GM10248 (cell line): ENCODE results near the gene SESN1.

Experiments
- CTCF ChIA-PET: fragments of 300-600 bp; sonication (Branson Sonifier 250); formaldehyde crosslinking; extraction: SDS; loops from one replicate; lab custom pipeline; 2021; ENCODE audit warnings: antibody characterized with exemption; lab: Yijun Ruan, JAX
- POLR2A ChIA-PET: fragments of 350-650 bp; sonication (Branson Sonifier 250); formaldehyde crosslinking; extraction: SDS; loops from one replicate; lab custom pipeline; 2020; ENCODE audit warnings: antibody characterized with exemption; lab: Yijun Ruan, JAX
- DNase-seq: peaks from one replicate; pipeline ENCODE4 v3.0.0; 2012; ENCODE audit errors: extremely low spot score
- CTCF ChIP-seq: IDR thresholded peaks from 2 replicates; pipeline ENCODE4 v1.5.1; 2012; ENCODE audit warnings: mild to moderate bottlenecking, low read depth; ENCODE audit errors: extremely low read depth, missing control alignments, control extremely low read depth

The SESN1 gene

DNA sequence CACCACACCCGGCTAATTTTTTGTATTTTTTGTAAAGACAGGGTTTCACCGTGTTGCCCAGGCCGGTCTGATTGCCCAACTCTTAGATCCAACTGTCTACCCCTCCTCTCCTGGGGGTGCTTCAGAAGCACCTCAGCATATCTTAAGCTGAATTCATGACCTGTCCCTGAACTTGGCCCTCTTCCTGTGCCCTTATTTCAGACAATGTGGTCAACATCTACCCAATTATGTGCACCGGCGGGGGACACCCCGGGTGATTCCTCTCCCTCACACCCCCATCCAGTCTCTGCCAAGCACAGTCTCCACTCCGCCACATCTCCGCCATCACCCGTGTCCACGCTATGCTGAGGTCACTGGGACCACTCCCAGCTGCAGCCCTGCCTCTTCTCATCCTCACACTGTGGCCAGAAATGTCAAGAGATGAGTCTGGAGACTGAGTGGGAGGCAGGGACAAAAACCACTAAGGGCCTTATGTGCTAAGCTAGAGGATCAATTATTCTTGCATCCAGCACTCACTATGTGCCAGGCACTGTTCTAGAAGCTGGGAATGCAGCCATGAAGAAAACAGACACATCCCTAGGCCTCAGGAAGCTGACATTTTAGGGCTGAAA, 134.6 kb downstream of the SESN1 start:
- DNase-seq: no peak
- CTCF ChIA-PET: interaction anchor here (1.1 kb wide), 1 partner anchor 11 kb away, joined by 4 read pairs; no protein-coding TSS in a partner anchor
- POLR2A ChIA-PET: no interaction called here
- no peak for TF ChIP-seq CTCF

DNA sequence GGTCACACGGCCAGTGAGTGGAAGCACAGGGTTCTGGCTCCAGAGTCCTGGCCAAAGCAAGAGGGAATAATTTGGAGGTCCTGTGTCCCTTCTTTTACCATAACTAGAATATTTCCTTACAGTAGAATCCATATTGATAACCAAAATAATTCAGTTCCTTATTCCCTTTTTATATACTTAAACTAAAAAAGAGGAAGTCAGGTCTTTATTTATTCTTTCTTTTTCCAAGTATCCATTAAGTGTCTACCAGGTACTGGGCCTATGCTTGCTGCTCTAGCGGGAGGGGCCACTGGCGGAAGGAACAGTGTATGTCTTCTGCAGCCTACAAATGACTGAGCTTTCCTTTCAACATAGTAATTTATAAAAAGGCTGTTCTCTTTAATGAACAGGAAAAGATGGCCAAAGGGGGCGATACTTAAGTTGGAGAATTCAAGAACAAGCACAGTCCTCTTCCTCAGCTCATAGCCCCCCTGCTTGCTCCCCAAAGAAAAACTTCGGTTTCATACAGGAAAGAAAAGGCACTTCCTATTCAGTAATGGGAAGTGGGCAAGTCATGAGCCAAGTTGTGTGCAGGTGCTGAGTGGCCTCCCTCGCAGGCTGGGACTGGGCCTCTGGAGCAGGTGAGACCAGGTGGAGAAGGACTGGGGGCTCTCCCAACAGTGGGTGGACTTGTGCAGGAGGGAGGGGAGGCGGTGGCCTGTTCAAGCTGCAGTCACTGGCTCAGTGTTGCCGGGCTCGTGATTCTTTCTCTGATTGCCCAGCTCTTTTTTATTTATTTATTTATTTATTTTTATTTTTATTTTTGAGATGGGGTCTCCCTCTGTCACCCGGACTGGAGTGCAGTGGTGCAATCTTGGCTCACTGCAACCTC, 135.5 kb downstream of the SESN1 start:
- CTCF ChIA-PET: interaction anchor here (1.1 to 2.1 kb wide), 3 partner anchors 10 to 45 kb away, joined by 3 to 7 read pairs (median 3); no protein-coding TSS in a partner anchor
- DNase-seq: no peak
- POLR2A ChIA-PET: no interaction called here
- TF ChIP-seq CTCF: no peak

GRCh38 chr6:108957221-108957620, 137.4 kb downstream of the SESN1 start:
- no peak for DNase-seq
- no peak for TF ChIP-seq CTCF
- ChIA-PET POLR2A (no interaction called here), CTCF (interaction anchor here (2.1 kb wide), 1 partner anchor 43 kb away, joined by 7 read pairs; no protein-coding TSS in a partner anchor)

- POLR2A ChIA-PET: no interaction called here
- no peak for DNase-seq
- CTCF ChIA-PET: interaction anchor here (1.1 to 1.7 kb wide), 3 partner anchors 11 to 34 kb away, joined by 3 read pairs; no protein-coding TSS in a partner anchor
- TF ChIP-seq CTCF: no peak
Observed at GRCh38 chr6:108955329-108955949, 139.2 kb downstream of the SESN1 start.

GRCh38 chr6:108953681-108954080, 141.0 kb downstream of the SESN1 start:
- no peak for DNase-seq
- ChIA-PET CTCF (no interaction called here), POLR2A (no interaction called here)
- no peak for TF ChIP-seq CTCF
